ENCODE data around the gene NMNAT3.

NMNAT3 gene

DNA sequence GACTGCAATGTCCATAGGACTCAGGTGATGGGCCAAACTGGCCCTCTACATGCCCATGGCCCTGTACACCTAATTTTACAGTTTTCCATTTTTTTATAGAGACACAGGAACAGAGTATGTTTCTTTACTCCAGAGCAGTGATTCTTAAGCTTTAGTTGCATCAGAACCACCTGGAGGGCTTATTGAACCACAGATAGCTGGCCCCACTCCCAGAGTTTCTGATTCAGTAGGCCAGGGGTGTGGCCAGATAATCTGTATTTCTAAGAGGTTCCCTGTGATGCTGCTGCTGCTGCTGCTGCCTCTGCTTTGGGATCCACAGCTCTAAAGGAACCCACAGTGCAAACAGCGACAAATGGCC lies 143.3 kb downstream of the NMNAT3 start:
- peak; percentile 61 for DNase-seq (ENCODE audit: low read depth)
- TF ChIP-seq, protein P1, sequence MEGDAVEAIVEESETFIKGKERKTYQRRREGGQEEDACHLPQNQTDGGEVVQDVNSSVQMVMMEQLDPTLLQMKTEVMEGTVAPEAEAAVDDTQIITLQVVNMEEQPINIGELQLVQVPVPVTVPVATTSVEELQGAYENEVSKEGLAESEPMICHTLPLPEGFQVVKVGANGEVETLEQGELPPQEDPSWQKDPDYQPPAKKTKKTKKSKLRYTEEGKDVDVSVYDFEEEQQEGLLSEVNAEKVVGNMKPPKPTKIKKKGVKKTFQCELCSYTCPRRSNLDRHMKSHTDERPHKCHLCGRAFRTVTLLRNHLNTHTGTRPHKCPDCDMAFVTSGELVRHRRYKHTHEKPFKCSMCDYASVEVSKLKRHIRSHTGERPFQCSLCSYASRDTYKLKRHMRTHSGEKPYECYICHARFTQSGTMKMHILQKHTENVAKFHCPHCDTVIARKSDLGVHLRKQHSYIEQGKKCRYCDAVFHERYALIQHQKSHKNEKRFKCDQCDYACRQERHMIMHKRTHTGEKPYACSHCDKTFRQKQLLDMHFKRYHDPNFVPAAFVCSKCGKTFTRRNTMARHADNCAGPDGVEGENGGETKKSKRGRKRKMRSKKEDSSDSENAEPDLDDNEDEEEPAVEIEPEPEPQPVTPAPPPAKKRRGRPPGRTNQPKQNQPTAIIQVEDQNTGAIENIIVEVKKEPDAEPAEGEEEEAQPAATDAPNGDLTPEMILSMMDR (IDR thresholded peaks at IDR 0.05; ENCODE audit: insufficient read depth, low read depth, low read length, missing control alignments): no peak
- no peak overlapping the region for H3K4me3 ChIP-seq (ENCODE audit: low read depth, low read length)

DNA sequence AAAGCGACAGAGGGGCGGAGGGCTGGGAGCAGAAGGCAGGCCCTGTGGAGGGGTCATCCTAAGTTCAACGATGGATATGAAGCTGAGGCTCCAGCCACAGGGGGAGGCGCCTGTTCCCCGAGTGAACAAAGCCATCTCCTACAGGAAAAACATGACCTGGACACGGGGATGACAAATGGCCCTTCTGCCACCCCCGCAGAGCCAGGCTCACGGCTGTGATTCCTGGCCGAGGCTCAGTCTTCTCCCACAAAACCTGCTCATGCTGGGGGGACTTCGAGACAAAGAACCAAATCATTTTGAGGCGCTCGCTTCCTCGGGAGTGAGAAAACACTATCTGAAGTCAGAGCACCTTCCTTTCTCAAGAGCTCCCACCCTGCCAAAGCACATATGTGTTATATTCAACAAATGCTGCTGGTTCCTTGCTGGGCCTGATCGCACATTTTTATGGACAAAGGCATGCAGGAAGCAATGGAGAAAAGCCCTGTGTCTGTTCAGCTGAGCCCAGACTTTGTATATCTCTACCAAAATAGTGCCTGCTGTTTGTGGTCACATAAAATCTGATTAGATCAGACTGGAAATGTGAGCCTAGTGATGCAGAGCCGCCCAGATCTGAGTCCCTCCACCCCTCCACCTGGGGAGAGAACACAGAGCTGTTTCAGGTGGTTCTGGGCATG lies 143.9 kb downstream of the NMNAT3 start:
- peak; percentile 15 for DNase-seq (ENCODE audit: low read depth)
- no peak overlapping the region for H3K4me3 ChIP-seq (ENCODE audit: low read depth, low read length)
- TF ChIP-seq, protein P1 (IDR thresholded peaks at IDR 0.05; ENCODE audit: insufficient read depth, low read depth, low read length, missing control alignments): no peak

DNA sequence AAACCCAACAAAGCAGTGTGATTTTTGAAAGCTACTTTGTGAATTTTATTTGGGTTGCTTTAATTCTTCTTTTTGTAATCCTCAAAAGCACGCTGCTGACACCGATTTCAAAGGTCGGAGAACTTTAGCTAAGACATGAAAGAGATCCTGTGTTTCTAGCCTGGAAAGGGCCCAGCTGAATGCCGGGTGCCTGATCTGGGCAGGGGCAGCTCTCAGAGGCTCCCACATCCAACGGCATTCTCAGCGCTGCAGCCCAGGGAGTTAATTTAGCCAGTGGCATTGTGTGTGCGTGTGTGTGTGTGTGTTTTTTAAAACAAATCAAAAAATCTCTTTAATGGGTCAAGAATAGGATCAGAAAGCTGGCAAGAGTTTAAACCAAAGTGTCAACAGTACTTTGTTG lies 144.8 kb downstream of the NMNAT3 start:
- TF ChIP-seq, protein P1 (IDR thresholded peaks at IDR 0.05; ENCODE audit: insufficient read depth, low read depth, low read length, missing control alignments): no peak
- DNase-seq (ENCODE audit: low read depth): no peak
- H3K4me3 ChIP-seq (ENCODE audit: low read depth, low read length): no peak overlapping the region

DNA sequence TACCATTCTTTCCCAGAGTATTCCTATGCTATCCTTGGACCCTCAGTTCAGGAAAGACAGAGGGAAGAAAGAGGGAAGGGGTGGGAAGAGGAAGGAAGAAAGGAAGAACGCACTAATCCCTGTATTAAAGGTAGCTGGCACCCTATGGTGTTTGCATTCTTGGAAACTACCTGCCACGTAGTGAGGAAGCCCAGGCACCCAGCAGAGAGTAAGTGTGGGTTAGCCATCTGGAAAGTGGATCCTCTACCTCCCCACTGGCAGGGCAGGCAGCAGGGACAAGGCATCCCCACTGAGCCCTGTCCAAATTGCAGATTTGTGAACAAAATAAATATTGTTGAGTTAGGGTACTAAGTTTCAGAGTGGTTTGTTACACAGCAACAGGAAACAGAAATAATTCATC lies 147.1 kb downstream of the NMNAT3 start:
- DNase-seq (ENCODE audit: low read depth): no peak
- no peak overlapping the region for H3K4me3 ChIP-seq (ENCODE audit: low read depth, low read length)
- TF ChIP-seq, protein P1 (IDR thresholded peaks at IDR 0.05; ENCODE audit: insufficient read depth, low read depth, low read length, missing control alignments): no peak

DNA sequence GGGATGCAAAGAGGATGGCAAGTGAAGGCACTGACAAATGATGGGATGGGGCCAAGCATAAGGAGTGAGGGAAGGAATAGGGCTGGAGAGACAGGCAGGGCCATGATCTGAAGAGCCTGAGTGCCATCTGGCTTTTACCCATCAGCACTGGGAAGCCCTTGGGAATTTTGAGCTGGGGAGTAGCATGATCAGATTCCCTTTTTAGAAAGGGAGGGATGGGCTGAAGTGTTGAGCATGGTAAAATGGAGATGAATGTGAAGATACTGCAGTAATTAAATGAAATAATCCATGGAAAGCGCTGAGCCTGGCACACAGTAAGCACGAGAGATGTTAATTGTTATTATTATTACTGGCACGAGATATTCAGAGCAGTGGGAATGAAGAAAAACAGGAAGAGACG lies 148.1 kb downstream of the NMNAT3 start:
- TF ChIP-seq, protein P1 (IDR thresholded peaks at IDR 0.05; ENCODE audit: insufficient read depth, low read depth, low read length, missing control alignments): no peak
- no peak for DNase-seq (ENCODE audit: low read depth)

DNA sequence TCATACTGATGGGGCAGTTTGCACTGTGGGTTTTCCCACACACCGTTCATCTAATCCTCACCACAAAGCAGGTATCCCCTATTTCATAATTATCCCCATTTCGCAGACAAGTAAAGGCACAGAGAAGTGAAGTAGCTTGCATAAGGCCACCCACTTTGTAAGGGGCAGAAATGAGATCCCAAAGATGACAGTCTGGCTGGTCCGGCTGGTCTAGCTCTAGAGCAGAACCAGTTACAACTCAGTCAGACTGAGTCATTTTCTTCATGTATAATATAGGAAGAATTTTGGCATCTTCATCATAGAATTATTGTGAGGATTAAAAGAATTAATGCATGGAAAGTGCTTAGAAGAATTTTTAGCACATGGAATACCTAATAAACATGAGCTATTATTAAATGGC lies 148.8 kb downstream of the NMNAT3 start:
- TF ChIP-seq, protein P1 (IDR thresholded peaks at IDR 0.05; ENCODE audit: insufficient read depth, low read depth, low read length, missing control alignments): no peak
- H3K4me3 ChIP-seq (ENCODE audit: low read depth, low read length): no peak overlapping the region
- DNase-seq (ENCODE audit: low read depth): no peak

More for the DNA sequence above, 148.1 kb downstream of the NMNAT3 start:
- no peak overlapping the region for H3K4me3 ChIP-seq (ENCODE audit: low read depth, low read length)

DNA sequence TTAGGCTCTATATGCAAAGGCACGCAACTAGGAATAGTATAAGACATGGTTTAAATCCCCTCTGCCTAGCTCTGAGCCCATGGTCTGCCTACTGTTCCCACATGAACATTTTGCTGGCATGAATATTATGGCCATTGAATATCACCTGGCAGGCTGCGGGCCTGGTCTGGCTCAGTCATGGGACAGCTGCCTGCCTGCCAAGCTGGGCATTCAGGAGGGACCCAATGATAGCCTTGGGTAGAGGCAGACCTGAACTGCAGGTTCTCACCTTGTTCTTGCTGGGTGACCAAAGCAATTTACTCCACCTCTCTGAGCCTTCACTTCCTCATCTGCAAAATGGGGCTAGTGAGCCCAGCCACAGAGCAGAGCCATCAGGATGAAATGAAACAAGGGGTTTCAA lies 149.5 kb downstream of the NMNAT3 start:
- TF ChIP-seq, protein P1 (IDR thresholded peaks at IDR 0.05; ENCODE audit: insufficient read depth, low read depth, low read length, missing control alignments): no peak
- H3K4me3 ChIP-seq (ENCODE audit: low read depth, low read length): no peak overlapping the region
- DNase-seq (ENCODE audit: low read depth): no peak
